ENCODE data around the gene FMOD. TPM values are rescaled to one million over a fixed set of nuclear protein-coding genes. Genes with fewer than 3 reads are reported as not detected.
"Not testable (repeated sequence)": the region's sequence is repeated elsewhere in the genome, so short reads cannot be mapped to it uniquely, and the experiment has no call there.

Gene FMOD
- polyA plus RNA-seq, 6 donors from 2014 or later: not detected

- no peaks in the 10 kb centered on the region for H3K27me3 Mint-ChIP-seq
- DNase-seq (peak; percentile 92), ATAC-seq (ENCODE audit: low read depth in 2 of 2) (peak; percentile 80 to 81)
- peak within 1 kb of the TSS; percentile 95 to 100 (median 98) for H3K4me3 Mint-ChIP-seq
- H3K36me3 Mint-ChIP-seq: peaks cover 35 to 39% of the 10 kb centered on the region in 2 donors
- H3K27ac Mint-ChIP-seq: peak within 1 kb of the TSS; percentile 99 to 100 (median 100)
- H3K9me3 Mint-ChIP-seq: no peaks in the 10 kb centered on the region
- peaks cover 75 to 85% (median 78%) of the 10 kb centered on the region in 3 donors for H3K4me1 Mint-ChIP-seq
Observed at GRCh38 chr1:203304919-203305808, 45.8 kb downstream of the FMOD start, which contains the start of gene BTG2. TSS of gene BTG2 (plus strand) at chr1:203305519. CDS start at chr1:203305607, 88 bp downstream.

GRCh38 chr1:203304391-203304918 is 46.5 kb downstream of the FMOD start:
- Mint-ChIP-seq H3K27me3 (no peaks in the 10 kb centered on the region), H3K4me3 (peak overlapping the region; percentile 92 to 100 (median 97)), H3K36me3 (peaks cover 28 to 32% of the 10 kb centered on the region in 2 donors), H3K9me3 (no peaks in the 10 kb centered on the region), H3K27ac (peak overlapping the region; percentile 99 to 100 (median 100)), H3K4me1 (peaks cover 75 to 85% (median 75%) of the 10 kb centered on the region in 3 donors)
- DNase-seq (no peak), ATAC-seq (ENCODE audit: low read depth in 2 of 2) (no peak)

DNA sequence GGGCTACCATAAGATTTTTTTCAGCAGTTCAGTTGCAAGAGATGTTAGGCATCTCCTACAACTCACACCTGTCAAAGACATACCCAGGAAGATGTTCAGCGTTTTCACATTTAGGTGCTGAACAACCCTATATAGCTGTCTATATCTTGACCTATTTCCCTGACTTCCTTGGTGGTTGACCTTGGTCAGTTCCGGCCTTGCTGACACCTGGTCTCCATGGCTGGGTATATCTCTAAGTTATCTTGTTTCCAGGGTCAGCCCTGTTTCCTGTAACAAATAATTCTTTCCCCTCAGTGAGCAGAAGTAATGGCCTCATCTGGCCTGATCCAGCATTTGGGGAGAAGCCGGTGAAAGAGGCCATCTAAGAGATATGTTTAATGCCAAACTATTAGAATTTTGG is 48.0 kb downstream of the FMOD start:
- no peaks in the 10 kb centered on the region for H3K9me3 Mint-ChIP-seq
- peaks cover 73 to 84% (median 75%) of the 10 kb centered on the region in 3 donors for H3K4me1 Mint-ChIP-seq
- no peaks in the 10 kb centered on the region for H3K27me3 Mint-ChIP-seq
- peaks cover 16 to 18% of the 10 kb centered on the region in 2 donors for H3K36me3 Mint-ChIP-seq
- peak overlapping the region in 6 of 8 donors; percentile 16 to 100 (median 74) for H3K4me3 Mint-ChIP-seq
- peak overlapping the region; percentile 99 to 100 (median 100) for H3K27ac Mint-ChIP-seq
- ATAC-seq (ENCODE audit: low read depth in 2 of 2) (no peak), DNase-seq (no peak)

DNA sequence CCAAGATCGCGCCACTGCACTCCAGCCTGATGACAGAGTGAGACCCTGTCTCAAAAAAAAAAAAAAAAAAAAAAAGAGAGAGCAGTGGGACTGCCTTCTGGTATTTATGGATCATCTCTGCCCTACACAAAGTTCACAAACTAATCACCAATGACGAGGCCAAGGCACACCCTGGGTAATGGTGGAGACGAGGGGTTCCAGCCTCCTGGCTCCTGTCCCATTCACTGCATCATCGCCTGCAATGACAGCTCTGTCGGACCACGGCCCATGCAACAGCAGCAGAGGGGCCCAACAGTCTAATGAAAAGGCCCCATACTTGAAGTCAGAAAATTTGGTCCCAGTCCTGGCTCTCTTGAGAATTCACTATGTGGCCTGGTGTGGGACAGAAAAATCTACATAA is 48.5 kb downstream of the FMOD start:
- Mint-ChIP-seq H3K36me3 (peaks cover 12 to 14% of the 10 kb centered on the region in 2 donors), H3K27me3 (no peaks in the 10 kb centered on the region), H3K4me3 (peak overlapping the region in 5 of 8 donors; percentile 16 to 100 (median 50)), H3K9me3 (no peaks in the 10 kb centered on the region), H3K4me1 (peaks cover 71 to 84% (median 75%) of the 10 kb centered on the region in 3 donors), H3K27ac (peak overlapping the region; percentile 99 to 100 (median 100))
- no peak for ATAC-seq (ENCODE audit: low read depth in 2 of 2)
- no peak for DNase-seq

GRCh38 chr1:203301331-203301668 is 49.6 kb downstream of the FMOD start:
- ATAC-seq (ENCODE audit: low read depth in 2 of 2) (no peak), DNase-seq (no peak)
- Mint-ChIP-seq H3K4me1 (peaks cover 71 to 84% (median 84%) of the 10 kb centered on the region in 3 donors), H3K9me3 (no peaks in the 10 kb centered on the region), H3K27me3 (no peaks in the 10 kb centered on the region), H3K27ac (peak overlapping the region; percentile 83 to 99 (median 94)), H3K36me3 (peaks cover under 1 to 2% of the 10 kb centered on the region in 2 donors), H3K4me3 (peak overlapping the region in 5 of 8 donors; percentile 51 to 83 (median 60))

DNA sequence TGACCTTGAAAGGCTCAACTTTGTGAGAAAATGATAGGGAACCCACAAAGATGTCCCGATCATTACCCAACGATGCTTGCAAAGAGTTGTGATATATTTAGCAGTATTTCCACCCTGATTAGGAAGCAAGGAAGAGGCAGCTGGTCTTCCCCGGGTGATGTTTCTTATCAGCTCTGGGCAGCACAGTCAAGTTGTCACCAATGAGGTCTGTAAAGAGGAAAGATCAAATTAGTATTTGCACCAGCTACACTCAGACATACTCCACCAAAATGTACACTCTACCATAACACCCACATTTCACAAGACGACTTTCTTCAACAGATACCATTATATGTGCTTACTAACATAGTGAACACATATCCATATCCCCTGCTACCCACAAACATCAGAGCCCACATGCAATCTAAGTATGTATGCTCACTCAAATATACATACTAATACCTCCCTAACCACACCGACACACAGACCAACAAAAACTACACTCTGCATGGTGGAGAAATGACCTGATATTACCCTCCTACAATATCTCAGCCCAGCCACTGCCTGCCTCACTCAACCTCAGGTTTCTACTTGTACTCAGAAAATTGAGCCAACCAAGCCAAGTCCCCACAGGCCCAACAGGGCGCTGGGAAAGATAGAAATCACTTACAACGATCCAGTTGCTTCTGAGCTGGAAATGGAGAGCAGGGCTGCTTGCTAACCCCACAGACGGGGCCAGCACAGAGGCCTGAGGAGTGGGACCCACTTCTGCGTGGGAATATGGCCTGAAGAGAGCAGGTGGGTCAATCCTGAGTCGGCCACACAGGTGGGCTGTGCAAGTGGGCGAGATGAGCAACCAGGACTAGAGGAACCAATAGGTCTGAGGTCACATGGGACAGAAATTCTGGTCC is 50.2 kb downstream of the FMOD start:
- Mint-ChIP-seq H3K9me3 (no peaks in the 10 kb centered on the region), H3K27me3 (no peaks in the 10 kb centered on the region), H3K36me3 (no peaks in the 10 kb centered on the region), H3K4me3 (peak overlapping the region; percentile 58 to 83 (median 65)), H3K4me1 (peaks cover 77 to 90% (median 87%) of the 10 kb centered on the region in 3 donors), H3K27ac (peak overlapping the region; percentile 83 to 99 (median 94))
- DNase-seq: no peak
- no peak for ATAC-seq (ENCODE audit: low read depth in 2 of 2)

- not testable (repeated sequence) for DNase-seq; ATAC-seq (ENCODE audit: low read depth in 2 of 2); H3K9me3 Mint-ChIP-seq; H3K36me3 Mint-ChIP-seq; H3K27me3 Mint-ChIP-seq
- H3K27ac Mint-ChIP-seq: peak overlapping the region; percentile 83 to 99 (median 94)
- peak overlapping the region; percentile 58 to 83 (median 65) for H3K4me3 Mint-ChIP-seq
- peaks cover 82 to 97% (median 94%) of the 10 kb centered on the region in 3 donors for H3K4me1 Mint-ChIP-seq
Observed at GRCh38 chr1:203299719-203300429, 51.0 kb downstream of the FMOD start.

DNA sequence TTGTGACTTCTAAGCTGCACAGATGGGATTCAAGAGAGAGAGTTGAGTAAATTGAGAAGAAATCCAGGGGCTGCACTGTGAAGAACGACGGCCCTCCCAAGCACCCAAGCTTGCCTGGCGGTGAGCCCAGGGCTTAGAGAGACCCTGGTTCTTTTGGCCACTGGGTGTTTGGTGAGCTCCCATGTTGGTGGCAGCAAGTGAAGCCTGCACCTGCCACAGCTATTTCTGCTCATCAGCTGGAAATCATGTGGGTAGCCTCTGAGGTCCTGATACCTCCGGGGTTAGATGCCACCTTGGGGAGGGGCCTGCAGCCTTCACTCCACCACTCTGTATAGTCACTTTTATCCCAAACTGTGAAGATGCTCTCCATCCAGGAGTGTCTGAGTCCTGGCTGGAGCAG is 51.8 kb downstream of the FMOD start:
- H3K4me3 Mint-ChIP-seq: peak overlapping the region; percentile 48 to 83 (median 65)
- DNase-seq (peak; percentile 68), ATAC-seq (ENCODE audit: low read depth in 2 of 2) (peak; percentile 61 to 64)
- no peaks in the 10 kb centered on the region for H3K9me3 Mint-ChIP-seq
- H3K4me1 Mint-ChIP-seq: peaks cover 80 to 97% (median 92%) of the 10 kb centered on the region in 3 donors
- no peaks in the 10 kb centered on the region for H3K36me3 Mint-ChIP-seq
- H3K27me3 Mint-ChIP-seq: no peaks in the 10 kb centered on the region
- peak overlapping the region; percentile 83 to 99 (median 94) for H3K27ac Mint-ChIP-seq

- Mint-ChIP-seq H3K4me1 (peaks cover 78 to 95% (median 89%) of the 10 kb centered on the region in 3 donors), H3K27ac (peak overlapping the region; percentile 96 to 99 (median 98)), H3K27me3 (no peaks in the 10 kb centered on the region), H3K9me3 (no peaks in the 10 kb centered on the region), H3K4me3 (peak overlapping the region in 7 of 8 donors; percentile 0 to 78 (median 66)), H3K36me3 (no peaks in the 10 kb centered on the region)
- ATAC-seq (ENCODE audit: low read depth in 2 of 2) (no peak), DNase-seq (no peak)
Observed at GRCh38 chr1:203296460-203297073, 54.4 kb downstream of the FMOD start.

- H3K36me3 Mint-ChIP-seq: no peaks in the 10 kb centered on the region
- H3K27me3 Mint-ChIP-seq: no peaks in the 10 kb centered on the region
- ATAC-seq (ENCODE audit: low read depth in 2 of 2) (peak; percentile 81 to 84), DNase-seq (peak; percentile 86)
- H3K9me3 Mint-ChIP-seq: no peaks in the 10 kb centered on the region
- peak overlapping the region; percentile 2 to 83 (median 56) for H3K4me3 Mint-ChIP-seq
- H3K4me1 Mint-ChIP-seq: peaks cover 76 to 95% (median 90%) of the 10 kb centered on the region in 3 donors
- H3K27ac Mint-ChIP-seq: peak overlapping the region; percentile 96 to 99 (median 98)
Observed at GRCh38 chr1:203295796-203296195, 55.1 kb downstream of the FMOD start.

DNA sequence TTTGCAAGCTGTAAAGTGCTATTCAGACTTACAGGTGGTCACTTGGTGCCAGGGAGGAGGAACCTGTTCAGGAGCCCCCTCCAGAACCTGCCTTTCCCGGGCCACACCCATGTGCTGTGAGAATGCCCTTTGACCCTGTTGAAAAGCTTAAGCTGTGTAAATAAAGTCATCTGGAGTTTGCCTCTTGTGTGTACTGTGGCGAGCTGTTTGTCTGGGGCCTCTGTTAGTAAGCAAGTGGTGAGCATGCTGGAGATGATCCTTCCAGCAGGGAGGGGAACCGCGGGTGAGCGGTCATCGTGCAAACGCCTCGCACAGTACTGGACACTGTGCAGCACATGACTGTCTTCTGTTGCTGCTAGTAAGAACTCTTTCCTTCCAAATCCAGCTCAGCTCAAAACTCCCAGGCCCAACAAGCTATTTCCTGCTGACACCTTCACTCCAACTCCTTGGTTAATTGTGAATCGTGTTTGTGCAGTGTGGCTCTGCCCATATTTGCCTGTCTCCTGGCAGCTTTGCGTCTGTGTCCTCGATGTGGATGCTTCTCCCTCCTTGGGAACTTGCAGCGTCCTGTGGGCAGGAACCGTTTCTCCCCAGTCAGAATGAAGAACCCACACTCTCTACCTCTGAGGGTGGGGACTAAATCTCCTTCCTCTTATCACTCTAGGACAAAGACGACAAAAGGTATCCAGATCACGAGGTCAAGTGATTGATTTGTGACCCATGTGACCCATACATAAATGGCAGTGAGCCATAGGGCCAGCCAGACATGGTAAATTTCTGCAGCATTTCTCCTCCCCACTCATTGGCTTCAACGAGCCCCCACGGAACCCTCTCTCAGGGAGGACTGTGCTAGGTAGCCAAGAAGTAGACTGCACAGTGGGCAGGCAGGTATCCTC is 59.5 kb downstream of the FMOD start:
- H3K36me3 Mint-ChIP-seq: no peaks in the 10 kb centered on the region
- H3K27ac Mint-ChIP-seq: peak overlapping the region; percentile 99 to 100 (median 100)
- H3K9me3 Mint-ChIP-seq: no peaks in the 10 kb centered on the region
- H3K4me3 Mint-ChIP-seq: peak overlapping the region; percentile 60 to 96 (median 87)
- peaks cover 76 to 94% (median 87%) of the 10 kb centered on the region in 3 donors for H3K4me1 Mint-ChIP-seq
- no peaks in the 10 kb centered on the region for H3K27me3 Mint-ChIP-seq
- ATAC-seq (ENCODE audit: low read depth in 2 of 2) (no peak), DNase-seq (no peak)

All from naive B cell (primary cell).